Measurements from ENCODE around the gene POU3F3.

POU3F3 gene

GRCh38 chr2:104878863-104879512 lies 25.1 kb downstream of the POU3F3 start:
- DNase-seq: no peak

DNA sequence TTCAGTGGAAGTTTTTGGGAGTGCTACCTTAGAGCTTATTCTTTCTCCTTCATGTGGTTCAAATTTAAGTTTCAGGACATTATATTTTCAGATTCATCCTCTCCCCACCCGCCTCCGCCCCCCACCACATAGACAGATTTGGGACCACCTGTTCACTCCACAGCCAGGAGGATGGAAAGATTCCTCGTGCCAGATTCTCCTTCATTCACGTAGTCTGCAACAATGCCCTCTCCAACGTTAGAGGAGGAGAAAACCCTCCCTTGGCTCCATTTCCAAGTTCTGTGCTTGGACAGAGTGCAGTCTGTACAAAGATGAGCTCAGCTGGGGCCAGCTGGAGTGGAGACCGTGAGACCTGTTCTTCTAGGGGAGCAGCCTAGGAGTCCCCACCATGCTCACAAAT lies 26.2 kb downstream of the POU3F3 start:
- DNase-seq: no peak

GRCh38 chr2:104883357-104883756 lies 29.4 kb downstream of the POU3F3 start:
- no peak for DNase-seq

GRCh38 chr2:104885119-104885782 lies 31.3 kb downstream of the POU3F3 start:
- DNase-seq: no peak

GRCh38 chr2:104887676-104888075 lies 33.8 kb downstream of the POU3F3 start:
- no peak for DNase-seq

DNA sequence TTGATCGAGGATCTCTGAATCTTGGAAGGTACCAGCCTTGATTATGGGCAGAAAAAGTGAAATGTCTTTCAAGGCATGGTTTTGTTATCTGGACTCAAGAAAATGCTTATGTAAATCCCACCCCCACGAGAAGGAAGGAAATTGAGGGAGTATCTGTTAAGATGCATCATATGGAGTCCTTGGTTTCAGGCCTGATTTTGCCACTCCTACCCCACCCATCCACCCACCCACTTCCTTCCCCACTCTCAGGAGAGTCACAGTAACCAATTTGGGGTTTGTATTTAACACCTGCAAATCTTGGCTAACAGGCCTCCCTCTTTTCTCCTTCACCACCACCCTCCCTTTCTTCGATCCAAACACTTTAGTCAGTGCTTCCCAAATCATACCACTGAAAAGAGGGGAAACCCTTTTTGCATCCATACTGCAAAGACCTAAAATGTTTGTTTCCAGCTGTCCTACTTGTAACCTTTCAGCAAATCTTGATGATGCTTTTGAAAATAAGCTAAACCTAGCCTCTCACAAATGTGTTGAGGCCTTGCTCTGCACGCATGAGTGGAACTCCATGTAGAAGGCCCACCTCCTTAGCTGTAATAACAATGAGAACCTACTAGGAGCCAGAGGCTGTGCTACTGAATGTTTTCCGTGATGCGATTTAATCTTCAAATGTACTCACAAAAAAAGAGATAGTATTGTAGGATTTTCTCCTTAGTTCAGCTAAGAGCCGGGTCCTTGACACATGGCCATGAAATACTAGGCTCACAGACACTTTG lies 34.8 kb downstream of the POU3F3 start:
- no peak for DNase-seq

- no peak for DNase-seq
These were observed 35.5 kb downstream of the POU3F3 start for GRCh38 chr2:104889291-104889959.

GRCh38 chr2:104889960-104890684 lies 36.2 kb downstream of the POU3F3 start:
- no peak for DNase-seq

GRCh38 chr2:104890685-104891069 lies 36.8 kb downstream of the POU3F3 start:
- DNase-seq: no peak

DNA sequence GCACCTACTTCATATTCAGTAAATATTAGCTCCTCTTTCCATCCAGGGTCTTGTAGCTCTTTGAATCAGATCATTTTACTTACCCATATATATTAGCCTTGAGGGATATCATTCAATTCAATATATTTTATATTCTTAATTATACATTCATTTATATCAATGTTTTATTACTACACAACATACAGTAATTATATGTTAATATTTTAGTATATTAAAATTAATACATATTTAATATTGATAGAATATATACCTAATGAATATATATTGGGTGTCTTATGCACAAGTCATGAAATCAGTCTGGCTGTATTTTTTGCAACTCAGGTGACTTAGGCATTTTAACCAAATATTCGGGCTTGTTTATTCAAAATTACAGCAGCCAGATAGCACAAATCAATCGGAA lies 37.2 kb downstream of the POU3F3 start:
- no peak for DNase-seq

- no peak for DNase-seq
These were observed 42.5 kb downstream of the POU3F3 start for GRCh38 chr2:104896446-104896845.

GRCh38 chr2:104897515-104898184 lies 43.7 kb downstream of the POU3F3 start:
- no peak for DNase-seq

GRCh38 chr2:104900608-104901007 lies 46.7 kb downstream of the POU3F3 start:
- no peak for DNase-seq

DNA sequence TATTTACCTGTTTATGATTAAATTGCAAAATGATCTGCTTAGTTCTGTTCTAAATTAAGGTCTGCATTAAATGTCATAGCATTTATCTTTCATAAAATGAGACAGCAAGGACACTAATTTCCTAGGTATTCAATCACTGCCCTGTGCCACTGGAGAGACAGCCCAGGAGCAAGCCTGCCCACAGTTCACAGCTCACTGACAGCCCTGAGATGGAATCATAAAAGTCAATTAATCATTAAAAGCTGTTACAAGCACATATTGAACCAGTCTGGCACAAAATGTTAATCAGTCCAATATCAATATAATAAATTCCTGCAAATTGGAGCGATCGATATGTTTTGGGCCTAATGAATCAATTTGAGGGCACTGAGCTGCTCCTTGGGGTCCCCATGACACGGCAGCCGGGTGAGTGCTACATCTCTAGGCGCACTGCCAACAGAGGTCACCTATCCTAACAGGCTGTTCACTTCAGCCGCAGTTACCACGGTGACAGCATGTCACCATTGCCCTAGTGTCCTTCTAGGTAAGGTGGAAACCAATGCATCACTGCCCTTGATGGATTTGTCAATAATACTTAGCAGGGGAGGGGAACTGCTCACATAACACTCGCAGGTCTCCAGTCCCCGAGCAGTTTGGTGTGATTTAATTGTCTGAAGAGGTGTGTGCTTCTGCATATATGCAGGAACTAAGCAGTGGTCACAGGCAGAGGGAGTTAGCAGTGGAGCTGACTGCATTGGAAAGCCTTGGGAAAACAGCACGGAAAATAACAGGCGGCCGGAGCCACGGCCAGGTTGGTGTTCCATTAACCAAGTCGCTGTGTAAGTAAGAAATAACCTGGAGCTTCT lies 47.3 kb downstream of the POU3F3 start:
- no peak for DNase-seq

GRCh38 chr2:104902317-104902716 lies 48.4 kb downstream of the POU3F3 start:
- DNase-seq: no peak
